MCF 10A (cell line): Measurements from ENCODE around the gene PLD1. TPM values are rescaled to one million over a fixed set of nuclear protein-coding genes. Genes with fewer than 3 reads are reported as not detected.

Source experiments
- BruUV-seq: library from RNA; stranded (reverse); fragments of 400-500 nt; replicated peaks from 2 replicates; lab custom pipeline; 2021; lab: Mats Ljungman, UMichigan
- CTCF ChIA-PET: fragments of 300-600 bp; sonication (Branson Sonifier 250); formaldehyde crosslinking; extraction: SDS; loops from one replicate; lab custom pipeline; 2021; ENCODE audit warnings: antibody characterized with exemption, inconsistent platforms; lab: Yijun Ruan, JAX
- POLR2A ChIA-PET: fragments of 300-600, 350-650 bp; sonication (Branson Sonifier 250); formaldehyde crosslinking; extraction: SDS; loops from one replicate; lab custom pipeline; 2020; ENCODE audit warnings: antibody characterized with exemption, inconsistent platforms; lab: Yijun Ruan, JAX
- DNase-seq: peaks from one replicate; pipeline ENCODE4 v3.0.0-alpha.2; 2018; ENCODE audit not compliant: unreplicated experiment
- H3K27ac Mint-ChIP-seq: one replicate; pipeline ENCODE4 v1.8.0; 2022; ENCODE audit warnings: mild to moderate bottlenecking, low read depth, mixed read lengths; ENCODE audit not compliant: unreplicated experiment
- H3K27me3 Mint-ChIP-seq: one replicate; pipeline ENCODE4 v1.8.0; 2022; ENCODE audit warnings: mixed read lengths; ENCODE audit not compliant: insufficient read depth, unreplicated experiment
- H3K36me3 Mint-ChIP-seq: one replicate; pipeline ENCODE4 v1.8.0; 2022; ENCODE audit warnings: mild to moderate bottlenecking, moderate library complexity, mixed read lengths; ENCODE audit not compliant: insufficient read depth, unreplicated experiment
- H3K4me1 Mint-ChIP-seq: one replicate; pipeline ENCODE4 v1.8.0; 2022; ENCODE audit warnings: mixed read lengths; ENCODE audit not compliant: insufficient read depth, unreplicated experiment
- H3K4me3 Mint-ChIP-seq: one replicate; pipeline ENCODE4 v1.8.0; 2022; ENCODE audit warnings: mild to moderate bottlenecking, moderate library complexity, mixed read lengths; ENCODE audit not compliant: unreplicated experiment
- H3K9me3 Mint-ChIP-seq: one replicate; pipeline ENCODE4 v1.8.0; 2022; ENCODE audit warnings: mixed read lengths; ENCODE audit not compliant: unreplicated experiment
- CTCF ChIP-seq: fragments of 200-600 bp; IDR thresholded peaks from one replicate; pipeline ENCODE4 v1.8.0; 2022; ENCODE audit warnings: antibody characterized with exemption, mild to moderate bottlenecking; ENCODE audit not compliant: unreplicated experiment
- intact Hi-C: fragments of 100-400 bp; cut with micrococcal nuclease; formaldehyde crosslinking; loops from 2 replicates; pipeline ENCODE4 v1.14.1; 2022
- total RNA-seq: library from RNA; stranded (reverse); gene quantifications from 2 replicates; pipeline ENCODE4 v1.2.3, GENCODE V29; 2022

The PLD1 gene
- total RNA-seq, 1 experiment from 2014 or later = 8.0 TPM

DNA sequence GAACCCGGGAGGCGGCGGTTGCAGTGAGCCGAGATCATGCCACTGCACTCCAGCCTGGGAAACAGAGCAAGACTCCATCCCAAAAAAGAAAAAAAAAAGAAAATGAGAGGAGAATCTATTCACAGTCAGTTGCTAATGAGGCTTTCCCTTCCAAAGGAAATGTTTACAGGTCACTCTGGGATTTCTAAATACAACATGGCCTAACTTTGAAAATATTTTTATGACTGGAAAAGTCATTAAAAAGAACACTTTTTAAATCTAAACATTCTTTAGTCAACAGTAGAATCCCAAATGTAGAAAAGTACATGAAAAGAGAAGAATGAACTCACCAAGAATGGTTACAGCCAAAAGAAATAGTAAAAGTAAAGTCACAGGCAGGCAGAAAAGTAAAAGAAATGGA, 78.6 kb downstream of the PLD1 start:
- POLR2A ChIA-PET = interaction anchor here (1.2 to 1.5 kb wide), 2 partner anchors 10 to 39 kb away, joined by 3 to 4 read pairs; no protein-coding TSS in a partner anchor
- DNase-seq = no peak
- intact Hi-C loops = no loop called here
- Mint-ChIP-seq H3K36me3 (peaks cover 6% of the 10 kb centered on the region), H3K4me3 (no peak overlapping the region), H3K9me3 (no peaks in the 10 kb centered on the region), H3K4me1 (no peaks in the 10 kb centered on the region), H3K27me3 (no peaks in the 10 kb centered on the region), H3K27ac (no peak overlapping the region)
- BruUV-seq = no TSS peak
- CTCF ChIA-PET = interaction anchor here (1.1 kb wide), 1 partner anchor 28 kb away, joined by 5 read pairs; no protein-coding TSS in a partner anchor
- no peak for TF ChIP-seq CTCF

DNA sequence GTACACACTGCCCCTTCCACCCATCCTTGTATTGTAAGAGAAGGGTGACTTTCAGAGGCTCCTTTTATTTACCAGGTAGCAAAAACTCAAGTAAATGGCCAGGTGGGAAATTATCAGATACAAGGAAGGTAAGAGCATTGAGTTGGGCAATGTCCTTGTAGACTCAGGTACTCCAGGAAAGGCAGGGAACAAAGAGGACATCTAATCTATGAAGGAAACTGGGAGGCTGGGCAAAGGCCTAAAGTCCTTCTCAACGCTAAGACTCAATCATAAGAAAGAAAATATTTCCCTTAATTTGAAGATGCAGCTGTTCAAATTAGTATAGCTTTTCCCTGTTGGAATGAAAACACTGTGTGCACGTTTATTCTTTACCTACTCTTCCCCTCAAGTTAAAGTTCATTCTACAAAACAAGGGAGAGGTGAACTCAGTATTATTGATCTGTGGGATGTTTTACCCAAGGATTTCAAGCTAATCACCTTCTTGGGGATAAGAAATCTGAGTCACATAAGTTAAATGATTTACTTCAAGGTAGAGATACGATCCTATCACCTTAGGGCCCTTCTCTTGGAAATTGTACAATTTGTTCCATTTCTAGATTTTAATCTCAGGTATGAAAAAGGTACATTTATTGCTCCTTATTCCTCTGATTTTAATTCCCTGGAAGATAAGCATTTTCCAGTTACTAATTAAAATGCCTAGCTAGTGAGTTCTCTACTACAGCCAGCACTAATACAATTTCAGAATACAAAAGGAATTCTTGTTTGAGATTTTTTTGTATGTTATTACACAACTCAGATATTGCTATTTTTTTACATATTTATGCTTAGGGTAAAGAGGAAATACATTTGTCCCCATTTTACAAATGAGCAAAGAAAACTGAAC, 80.6 kb downstream of the PLD1 start:
- H3K27ac Mint-ChIP-seq = no peak overlapping the region
- no peaks in the 10 kb centered on the region for H3K27me3 Mint-ChIP-seq
- TF ChIP-seq CTCF = no peak
- H3K4me3 Mint-ChIP-seq = no peak overlapping the region
- intact Hi-C loops = no loop called here
- no peaks in the 10 kb centered on the region for H3K4me1 Mint-ChIP-seq
- POLR2A ChIA-PET = interaction anchor here (0.6 kb wide), 1 partner anchor 557 kb away, joined by 3 read pairs; no protein-coding TSS in a partner anchor
- DNase-seq = no peak
- no TSS peak for BruUV-seq
- no peaks in the 10 kb centered on the region for H3K9me3 Mint-ChIP-seq
- CTCF ChIA-PET = no interaction called here
- H3K36me3 Mint-ChIP-seq = peaks cover 6% of the 10 kb centered on the region

- intact Hi-C loops = no loop called here
- DNase-seq = no peak
- H3K27me3 Mint-ChIP-seq = no peaks in the 10 kb centered on the region
- no peak overlapping the region for H3K4me3 Mint-ChIP-seq
- POLR2A ChIA-PET = interaction anchor here (0.7 kb wide), 1 partner anchor 26 kb away, joined by 3 read pairs; no protein-coding TSS in a partner anchor
- no peak for TF ChIP-seq CTCF
- CTCF ChIA-PET = no interaction called here
- no TSS peak for BruUV-seq
- H3K4me1 Mint-ChIP-seq = no peaks in the 10 kb centered on the region
- no peaks in the 10 kb centered on the region for H3K9me3 Mint-ChIP-seq
- no peaks in the 10 kb centered on the region for H3K36me3 Mint-ChIP-seq
- H3K27ac Mint-ChIP-seq = no peak overlapping the region
Measured at GRCh38 chr3:171727288-171727687, 83.0 kb downstream of the PLD1 start.

GRCh38 chr3:171718493-171719185, 91.6 kb downstream of the PLD1 start:
- Mint-ChIP-seq H3K4me1 (no peaks in the 10 kb centered on the region), H3K4me3 (no peak overlapping the region), H3K9me3 (peaks cover 8% of the 10 kb centered on the region), H3K36me3 (no peaks in the 10 kb centered on the region), H3K27me3 (no peaks in the 10 kb centered on the region), H3K27ac (no peak overlapping the region)
- no peak for TF ChIP-seq CTCF
- ChIA-PET CTCF (interaction anchor here (0.6 to 0.7 kb wide), 3 partner anchors 23 to 1817 kb away, joined by 3 to 4 read pairs (median 3); no protein-coding TSS in a partner anchor), POLR2A (interaction anchor here (0.7 kb wide), 1 partner anchor 394 kb away, joined by 3 read pairs; no protein-coding TSS in a partner anchor)
- intact Hi-C loops = no loop called here
- no peak for DNase-seq
- no TSS peak for BruUV-seq
